PC-9 (cell line): ENCODE measurements around the gene NCK1.

Experiments
- CTCF ChIP-seq: fragments of 200-600 bp; sonication (generic); conservative IDR thresholded peaks from 2 replicates; pipeline ENCODE4 v1.6.1; 2017; ENCODE audit warnings: mixed run types, antibody characterized with exemption, mild to moderate bottlenecking, moderate library complexity
- EZH2 ChIP-seq: fragments of 200-600 bp; sonication (generic); IDR thresholded peaks from 2 replicates; pipeline ENCODE4 v1.8.0; 2017; ENCODE audit warnings: antibody characterized with exemption, low read depth

- no peak for TF ChIP-seq EZH2
- TF ChIP-seq CTCF, result no peak
Measured at GRCh38 chr3:136898549-136898948, 36.5 kb downstream of the NCK1 start.
